ENCODE measurements around the gene CRYBA2. TPM values are rescaled to one million over a fixed set of nuclear protein-coding genes. Genes with fewer than 3 reads are reported as not detected.

Gene CRYBA2
- total and polyA plus RNA-seq, 2 experiments from 2014 or later, result not detected

GRCh38 chr2:219037783-219038499 is 44.7 kb upstream of the CRYBA2 start:
- no peak overlapping the region for H3K4me3 ChIP-seq
- TF ChIP-seq CTCF (IDR thresholded peaks at IDR 0.05; ENCODE audit: low read depth, low read length), result no peak
- no peaks in the 10 kb centered on the region for H3K4me1 ChIP-seq (ENCODE audit: low read depth)
- no peak overlapping the region for H3K27ac ChIP-seq
- no peaks in the 10 kb centered on the region for H3K36me3 ChIP-seq
- no peaks in the 10 kb centered on the region for H3K9me3 ChIP-seq (ENCODE audit: low read depth)
- no peak for DNase-seq (ENCODE audit: low read depth in 1 of 2, low spot score in 1 of 2)
- peaks cover 98% of the 10 kb centered on the region for H3K27me3 ChIP-seq

DNA sequence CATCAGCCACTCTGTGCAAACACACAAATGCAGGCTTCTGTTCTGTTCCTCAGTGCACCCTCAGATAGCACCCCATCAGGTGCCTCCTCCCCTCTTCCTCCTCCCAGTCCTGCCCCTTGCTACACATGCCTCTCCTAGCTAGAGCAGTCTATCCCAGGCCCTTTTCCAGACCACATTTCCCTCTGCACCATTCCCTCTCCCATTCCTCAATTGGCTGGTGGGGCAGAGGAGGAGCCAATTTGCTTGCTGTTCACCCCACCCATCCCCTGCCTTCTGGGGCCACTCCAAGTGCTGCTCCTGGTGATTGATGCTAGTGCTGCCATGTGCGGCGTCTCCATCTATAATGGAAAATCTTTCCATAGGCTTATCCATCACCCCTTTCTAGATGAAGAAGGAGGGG is 42.7 kb upstream of the CRYBA2 start:
- no peak for TF ChIP-seq CTCF (IDR thresholded peaks at IDR 0.05; ENCODE audit: low read depth, low read length)
- Histone ChIP-seq H3K9me3 (ENCODE audit: low read depth) (no peaks in the 10 kb centered on the region), H3K4me3 (no peak overlapping the region), H3K4me1 (ENCODE audit: low read depth) (no peaks in the 10 kb centered on the region), H3K36me3 (no peaks in the 10 kb centered on the region), H3K27me3 (peaks cover 84% of the 10 kb centered on the region), H3K27ac (no peak overlapping the region)
- no peak for DNase-seq (ENCODE audit: low read depth in 1 of 2, low spot score in 1 of 2)

GRCh38 chr2:219034823-219035222 is 41.6 kb upstream of the CRYBA2 start:
- no peaks in the 10 kb centered on the region for H3K9me3 ChIP-seq (ENCODE audit: low read depth)
- H3K4me3 ChIP-seq, result no peak overlapping the region
- H3K4me1 ChIP-seq (ENCODE audit: low read depth), result no peaks in the 10 kb centered on the region
- no peaks in the 10 kb centered on the region for H3K36me3 ChIP-seq
- no peak overlapping the region for H3K27ac ChIP-seq
- H3K27me3 ChIP-seq, result peaks cover 73% of the 10 kb centered on the region
- DNase-seq (ENCODE audit: low read depth in 1 of 2, low spot score in 1 of 2), result no peak
- TF ChIP-seq CTCF (IDR thresholded peaks at IDR 0.05; ENCODE audit: low read depth, low read length), result no peak

DNA sequence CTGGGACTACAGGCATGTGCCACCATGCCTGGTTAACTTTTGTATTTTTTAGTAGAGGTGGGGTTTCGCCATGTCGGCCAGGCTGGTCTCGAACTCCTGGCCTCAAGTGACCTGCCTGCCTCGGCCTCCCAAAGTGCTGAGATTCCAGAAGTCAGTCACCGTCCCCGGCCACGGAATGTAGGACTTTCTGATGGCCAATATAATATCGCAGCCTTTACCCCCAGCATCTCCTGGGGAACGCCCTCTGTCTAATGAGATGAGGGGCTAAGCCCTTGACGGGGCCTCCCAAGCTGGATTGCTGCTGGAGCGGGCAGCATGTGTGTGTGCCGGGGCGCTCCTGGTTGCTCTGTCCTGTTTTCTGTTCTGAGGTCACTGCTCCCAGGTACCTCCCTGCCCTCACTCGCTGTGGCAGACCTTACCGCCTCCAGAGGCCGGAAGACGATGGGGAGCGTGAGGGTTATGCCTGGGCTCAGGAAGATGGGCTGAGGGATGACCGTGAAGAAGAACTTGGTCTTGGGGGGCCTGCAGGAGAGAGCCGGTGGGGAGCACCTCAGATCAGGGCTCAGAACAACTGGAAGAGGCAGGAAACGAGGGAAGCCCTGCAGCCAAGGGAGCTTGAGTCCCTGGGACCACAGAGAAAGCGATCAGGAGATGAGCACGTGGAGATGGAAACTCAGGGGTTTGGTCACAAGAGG is 39.0 kb upstream of the CRYBA2 start:
- Histone ChIP-seq H3K9me3 (ENCODE audit: low read depth) (no peaks in the 10 kb centered on the region), H3K27me3 (peaks cover 60% of the 10 kb centered on the region), H3K4me1 (ENCODE audit: low read depth) (no peaks in the 10 kb centered on the region), H3K27ac (no peak overlapping the region), H3K36me3 (no peaks in the 10 kb centered on the region), H3K4me3 (no peak overlapping the region)
- TF ChIP-seq CTCF (IDR thresholded peaks at IDR 0.05; ENCODE audit: low read depth, low read length), result no peak
- no peak for DNase-seq (ENCODE audit: low read depth in 1 of 2, low spot score in 1 of 2)

- no peak overlapping the region for H3K4me3 ChIP-seq
- H3K27ac ChIP-seq, result no peak overlapping the region
- H3K4me1 ChIP-seq (ENCODE audit: low read depth), result no peaks in the 10 kb centered on the region
- no peaks in the 10 kb centered on the region for H3K9me3 ChIP-seq (ENCODE audit: low read depth)
- H3K36me3 ChIP-seq, result no peaks in the 10 kb centered on the region
- TF ChIP-seq CTCF (IDR thresholded peaks at IDR 0.05; ENCODE audit: low read depth, low read length), result no peak
- DNase-seq (ENCODE audit: low read depth in 1 of 2, low spot score in 1 of 2), result peak in 1 of 2 donors; percentile 35
- peaks cover 60% of the 10 kb centered on the region for H3K27me3 ChIP-seq
These were observed 38.0 kb upstream of the CRYBA2 start for GRCh38 chr2:219031005-219031738.

All from cardiac muscle cell (in vitro differentiated cells and primary cell).